ENCODE measurements around the gene MEGF11. TPM values are rescaled to one million over a fixed set of nuclear protein-coding genes. Genes with fewer than 3 reads are reported as not detected.

The MEGF11 gene
- total RNA-seq, 4 donors from 2014 or later = 0.23 to 0.33 TPM; not detected in 2

- no peak for DNase-seq (ENCODE audit: extremely low spot score)
- Histone ChIP-seq H3K27me3 (peaks cover 0 to 4% (median 0%) of the 10 kb centered on the region in 4 donors), H3K4me3 (no peak overlapping the region), H3K9me3 (no peaks in the 10 kb centered on the region), H3K36me3 (no peaks in the 10 kb centered on the region), H3K4me1 (no peaks in the 10 kb centered on the region), H3K27ac (replicated peaks in 1 of 4) (no peak overlapping the region)
- intact Hi-C loops (cut with DNase I) = no loop called here
- no peak for TF ChIP-seq CTCF (IDR thresholded peaks at IDR 0.05)
- TF ChIP-seq POLR2AphosphoS5 (IDR thresholded peaks at IDR 0.05) = no peak
- no peak for TF ChIP-seq POLR2A (IDR thresholded peaks at IDR 0.05; ENCODE audit: low read depth)
- TF ChIP-seq EP300 (IDR thresholded peaks at IDR 0.05) = no peak
These were observed 405.6 kb downstream of the MEGF11 start for GRCh38 chr15:65847989-65848388.

- intact Hi-C loops (cut with DNase I) = no loop called here
- DNase-seq (ENCODE audit: extremely low spot score) = no peak
These were observed 407.6 kb downstream of the MEGF11 start for GRCh38 chr15:65845826-65846519.

More at GRCh38 chr15:65845826-65846519, 407.6 kb downstream of the MEGF11 start:
- Histone ChIP-seq H3K27me3 (peaks cover 0 to 4% (median 0%) of the 10 kb centered on the region in 4 donors), H3K9me3 (no peaks in the 10 kb centered on the region), H3K27ac (replicated peaks in 1 of 4) (no peak overlapping the region), H3K36me3 (no peaks in the 10 kb centered on the region), H3K4me1 (no peaks in the 10 kb centered on the region), H3K4me3 (no peak overlapping the region)
- no peak for TF ChIP-seq POLR2AphosphoS5 (IDR thresholded peaks at IDR 0.05)
- TF ChIP-seq POLR2A (IDR thresholded peaks at IDR 0.05; ENCODE audit: low read depth) = no peak
- TF ChIP-seq EP300 (IDR thresholded peaks at IDR 0.05) = no peak
- WGBS = 71% methylated on average over 9 of the region's 9 CpGs

Small RNA genes within 50 kb of the gene (small RNA-seq; reads per million reads assigned to genes)
- gene MIR4311 = 0 reads per million in 3 donors

Other genes with a start within 250 kb of the MEGF11 start
- 10 to 100 TPM; 33.3 to 47.9 (median 34.8) TPM for gene DIS3L, start 39.8 kb upstream of the MEGF11 start, total RNA-seq
- gene TIPIN, start 102.9 kb upstream of the MEGF11 start, total RNA-seq = 1 to 10 TPM; 2.9 to 5.3 (median 3.8) TPM
- gene MAP2K1, start 133.2 kb upstream of the MEGF11 start, total RNA-seq = 10 to 100 TPM; 29.5 to 37.6 (median 35.9) TPM
- 10 to 100 TPM; 23.3 to 44.9 (median 34.7) TPM for gene SNAPC5, start 244.0 kb upstream of the MEGF11 start, total RNA-seq